ENCODE results near the gene FBXL13. TPM values are rescaled to one million over a fixed set of nuclear protein-coding genes. Genes with fewer than 3 reads are reported as not detected.

The FBXL13 gene
- total RNA-seq, 1 donor from 2014 or later, result 3.0 TPM

GRCh38 chr7:102897856-102898531 lies 176.6 kb downstream of the FBXL13 start:
- Histone ChIP-seq H3K27ac (no peak overlapping the region), H3K4me1 (peaks cover 9% of the 10 kb centered on the region), H3K4me3 (no peak overlapping the region), H3K36me3 (no peaks in the 10 kb centered on the region), H3K27me3 (no peaks in the 10 kb centered on the region), H3K9me3 (no peaks in the 10 kb centered on the region)
- DNase-seq (no peak), ATAC-seq (peak; percentile 52)
- no peak for TF ChIP-seq CTCF (IDR thresholded peaks at IDR 0.05)
- intact Hi-C loops (cut with DNase I), result no loop called here

GRCh38 chr7:102897211-102897631 lies 177.4 kb downstream of the FBXL13 start:
- ATAC-seq, result no peak
- Histone ChIP-seq H3K36me3 (no peaks in the 10 kb centered on the region), H3K9me3 (no peaks in the 10 kb centered on the region), H3K27me3 (no peaks in the 10 kb centered on the region), H3K4me1 (peaks cover 17% of the 10 kb centered on the region), H3K4me3 (no peak overlapping the region), H3K27ac (no peak overlapping the region)
- no peak for DNase-seq
- no peak for TF ChIP-seq CTCF (IDR thresholded peaks at IDR 0.05)
- intact Hi-C loops (cut with DNase I), result no loop called here

GRCh38 chr7:102896585-102896984 lies 178.0 kb downstream of the FBXL13 start:
- Histone ChIP-seq H3K27ac (no peak overlapping the region), H3K27me3 (no peaks in the 10 kb centered on the region), H3K36me3 (no peaks in the 10 kb centered on the region), H3K4me1 (peaks cover 22% of the 10 kb centered on the region), H3K9me3 (no peaks in the 10 kb centered on the region), H3K4me3 (no peak overlapping the region)
- no peak for DNase-seq
- intact Hi-C loops (cut with DNase I), result no loop called here
- no peak for ATAC-seq
- TF ChIP-seq CTCF (IDR thresholded peaks at IDR 0.05), result no peak

- Histone ChIP-seq H3K27ac (no peak overlapping the region), H3K4me1 (peaks cover 30% of the 10 kb centered on the region)
- intact Hi-C loops (cut with DNase I), result no loop called here
Measured at GRCh38 chr7:102895602-102896001, 179.0 kb downstream of the FBXL13 start.

GRCh38 chr7:102892631-102893278 lies 181.8 kb downstream of the FBXL13 start:
- H3K36me3 ChIP-seq, result no peaks in the 10 kb centered on the region
- DNase-seq (no peak), ATAC-seq (peak; percentile 52)
- no peak overlapping the region for H3K27ac ChIP-seq
- no peaks in the 10 kb centered on the region for H3K27me3 ChIP-seq
- intact Hi-C loops (cut with DNase I), result no loop called here
- H3K4me3 ChIP-seq, result no peak overlapping the region
- peaks cover 31% of the 10 kb centered on the region for H3K4me1 ChIP-seq
- no peaks in the 10 kb centered on the region for H3K9me3 ChIP-seq
- no peak for TF ChIP-seq CTCF (IDR thresholded peaks at IDR 0.05)

More at GRCh38 chr7:102895602-102896001, 179.0 kb downstream of the FBXL13 start:
- H3K4me3 ChIP-seq, result no peak overlapping the region
- TF ChIP-seq CTCF (IDR thresholded peaks at IDR 0.05), result no peak
- no peaks in the 10 kb centered on the region for H3K9me3 ChIP-seq
- no peaks in the 10 kb centered on the region for H3K27me3 ChIP-seq
- no peak for DNase-seq
- H3K36me3 ChIP-seq, result no peaks in the 10 kb centered on the region
- ATAC-seq, result no peak
